HG02852 (cell line): Measurements from ENCODE around the gene KIFC3.
"Not testable (repeated sequence)": the region's sequence is repeated elsewhere in the genome, so short reads cannot be mapped to it uniquely, and the experiment has no call there.

Source experiments
- ATAC-seq: cut with Tn5 transposase; IDR thresholded peaks from one replicate; pipeline ENCODE4 v1.9.1; 2021; ENCODE audit warnings: mild to moderate bottlenecking, moderate library complexity; ENCODE audit not compliant: unreplicated experiment

The KIFC3 gene

DNA sequence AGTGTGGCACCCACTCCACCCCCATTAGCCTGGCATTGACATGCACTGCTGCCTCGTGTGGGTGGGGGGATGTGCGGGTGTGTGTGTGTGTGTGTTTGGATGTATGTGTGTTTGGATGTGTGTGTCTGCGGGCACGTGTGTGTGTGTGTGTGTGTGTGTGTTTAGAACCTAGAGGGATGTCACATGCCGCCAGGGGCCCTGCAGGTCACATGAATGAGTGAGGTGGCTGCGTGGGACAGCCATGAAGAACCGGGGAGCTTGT lies 57.7 kb downstream of the KIFC3 start:
- no peak for ATAC-seq

DNA sequence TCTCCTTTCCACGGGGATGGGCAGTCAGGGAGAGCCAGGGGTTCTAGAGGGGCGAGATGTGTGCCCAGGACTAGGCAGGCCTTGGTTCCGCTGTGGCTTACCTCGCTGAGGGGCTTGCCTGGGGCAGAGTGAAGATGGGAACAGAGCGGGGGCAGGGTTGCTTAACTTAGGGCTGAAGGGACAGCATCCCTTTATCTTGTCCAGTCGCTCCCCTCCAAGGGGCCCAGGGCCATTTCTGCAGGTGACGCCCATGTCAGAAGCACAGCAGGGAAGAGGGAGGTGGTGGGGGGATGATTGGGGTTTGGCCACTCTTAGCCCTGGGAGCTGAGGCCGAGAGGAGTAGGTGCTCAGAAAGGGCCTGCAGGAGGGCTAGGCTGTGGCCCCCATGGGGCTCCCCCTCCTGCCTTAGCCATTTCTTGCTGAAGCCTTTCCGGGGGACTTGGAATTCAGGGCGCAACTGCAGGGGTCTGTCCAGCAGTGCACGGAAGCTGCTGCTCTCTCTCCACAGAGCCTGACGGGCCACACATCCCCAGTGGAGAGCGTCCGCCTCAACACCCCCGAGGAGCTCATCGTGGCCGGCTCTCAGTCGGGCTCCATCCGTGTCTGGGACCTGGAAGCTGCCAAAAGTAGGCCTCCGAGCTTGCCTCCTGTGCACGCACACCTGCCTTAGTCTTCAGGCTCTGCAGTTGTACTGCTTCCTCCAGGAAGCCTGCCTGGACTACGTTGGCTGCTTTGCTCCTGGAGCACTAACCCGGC lies 58.2 kb downstream of the KIFC3 start:
- no peak for ATAC-seq

DNA sequence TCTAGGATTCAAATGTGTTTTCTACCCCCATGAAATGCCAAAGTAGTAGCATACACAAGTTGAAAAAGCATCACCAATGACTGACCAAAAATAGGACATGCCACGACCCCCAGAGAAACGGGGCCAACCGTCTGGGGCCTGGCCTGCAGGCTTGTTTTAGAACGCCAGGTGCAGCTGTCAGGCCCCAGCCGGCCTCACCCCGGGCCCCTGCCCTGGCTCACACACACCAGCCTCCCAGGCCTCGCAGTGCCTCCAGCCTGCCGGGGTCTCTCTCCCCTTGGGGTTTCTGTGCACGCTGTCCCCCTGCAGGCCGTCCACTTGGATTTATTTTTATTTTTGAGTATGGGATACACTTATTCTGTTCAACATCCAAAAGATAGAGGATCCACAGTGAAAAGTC lies 58.8 kb downstream of the KIFC3 start:
- ATAC-seq = no peak

DNA sequence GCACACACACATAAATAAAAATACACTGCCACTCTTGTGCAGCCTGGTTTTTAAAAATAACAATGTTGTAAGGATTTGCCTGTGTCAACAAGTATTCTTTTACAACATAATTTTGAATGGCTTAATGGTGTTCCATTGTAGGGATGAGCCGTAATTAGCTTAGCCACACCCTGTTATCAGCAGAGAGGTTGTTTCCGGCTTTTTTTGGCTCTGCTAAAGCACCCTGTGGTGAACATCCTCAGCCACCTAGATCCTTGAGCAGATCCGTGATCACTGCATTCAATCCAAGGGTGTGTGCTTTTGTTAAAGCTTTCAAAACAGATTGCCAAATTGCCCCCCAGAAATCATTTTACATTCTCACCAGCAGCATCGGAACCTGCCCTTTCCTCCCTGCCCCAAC lies 59.7 kb downstream of the KIFC3 start:
- ATAC-seq = no peak

DNA sequence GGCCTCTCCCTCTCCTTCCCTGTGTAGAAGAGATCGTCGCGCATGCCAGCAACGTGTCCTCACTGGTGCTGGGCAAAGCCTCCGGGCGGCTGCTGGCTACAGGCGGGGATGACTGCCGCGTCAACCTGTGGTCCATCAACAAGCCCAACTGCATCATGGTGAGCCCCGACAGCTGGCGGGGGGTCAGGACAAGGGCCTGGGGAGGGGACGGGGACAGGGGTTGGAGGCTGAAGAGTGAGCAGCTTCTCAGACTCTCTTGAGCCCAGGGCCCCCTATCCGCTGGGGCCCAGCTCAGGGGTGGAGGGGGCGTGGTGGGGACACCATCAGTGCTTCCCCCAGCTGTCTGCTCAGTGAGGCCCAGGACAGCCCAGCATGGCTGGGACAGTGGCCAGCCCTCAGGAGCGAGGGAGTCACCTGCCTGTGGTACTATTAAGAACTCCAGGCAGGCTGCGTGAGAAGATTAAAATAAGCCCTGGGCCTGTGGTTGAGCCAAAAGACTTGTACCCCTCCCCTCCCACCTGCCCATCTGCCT lies 60.6 kb downstream of the KIFC3 start:
- no peak for ATAC-seq

DNA sequence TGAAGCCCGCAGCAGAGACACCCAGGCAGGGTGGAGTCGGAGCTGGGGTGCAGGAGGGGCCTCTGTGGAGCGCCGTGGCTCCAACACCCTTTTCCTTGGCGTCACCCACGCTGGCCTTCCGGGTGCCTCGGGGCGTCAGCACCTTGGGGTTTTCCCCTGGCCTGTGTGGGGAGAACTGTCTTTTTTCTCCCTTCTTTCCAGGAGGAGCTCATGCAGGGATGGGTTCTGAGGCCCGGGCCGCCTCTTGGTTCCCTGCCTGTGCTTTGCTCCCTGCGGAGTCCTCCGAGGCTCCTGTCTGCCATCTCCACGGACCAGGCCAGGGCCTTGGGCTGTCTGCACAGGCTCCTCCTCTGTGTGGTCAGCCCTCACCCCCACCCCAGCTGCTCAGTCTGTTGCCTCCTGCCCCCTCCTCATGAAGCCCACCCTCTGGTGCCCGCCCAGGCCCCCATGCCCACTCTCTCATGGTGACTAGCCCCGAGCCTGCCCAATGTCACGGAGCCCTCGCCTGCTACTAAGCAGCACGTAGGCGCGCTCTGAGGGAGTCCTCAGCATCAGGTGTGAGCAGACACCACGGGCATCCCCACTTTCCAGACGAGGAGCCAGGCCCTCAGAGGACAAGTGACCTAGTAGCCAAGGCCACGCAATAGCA lies 61.7 kb downstream of the KIFC3 start:
- ATAC-seq = no peak

DNA sequence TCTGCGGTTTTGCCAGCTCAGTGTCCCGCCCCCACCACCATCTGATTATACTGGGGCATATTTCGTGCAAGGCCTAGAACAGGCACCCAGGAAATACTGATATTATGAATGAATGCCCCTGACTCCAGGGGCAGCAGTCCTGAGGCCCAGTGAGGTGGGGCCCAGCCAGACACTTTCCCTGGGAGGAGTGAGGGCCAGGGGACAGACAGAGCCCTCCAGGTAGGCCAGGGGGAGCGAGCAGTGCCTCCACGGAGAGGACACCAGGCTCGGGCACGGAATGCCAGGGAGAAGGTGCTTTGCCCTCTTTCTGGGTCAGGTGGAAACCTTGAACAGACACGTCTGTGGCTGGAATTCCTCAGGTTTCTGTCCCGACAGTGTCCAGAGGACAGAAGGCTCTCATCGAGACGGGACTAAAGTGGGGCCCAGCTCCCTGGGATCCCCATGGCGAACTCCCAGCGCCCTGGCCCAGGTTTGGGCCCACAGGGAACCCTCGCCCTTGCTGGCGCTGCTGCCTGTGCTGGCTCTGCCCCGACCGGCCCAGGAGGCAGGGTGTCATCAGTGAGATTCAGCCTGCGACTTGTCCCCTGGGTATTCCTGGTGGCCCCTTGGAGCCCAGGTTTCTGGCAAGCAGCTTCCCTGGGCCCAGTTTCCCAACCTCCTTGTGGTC lies 62.4 kb downstream of the KIFC3 start:
- ATAC-seq = no peak

DNA sequence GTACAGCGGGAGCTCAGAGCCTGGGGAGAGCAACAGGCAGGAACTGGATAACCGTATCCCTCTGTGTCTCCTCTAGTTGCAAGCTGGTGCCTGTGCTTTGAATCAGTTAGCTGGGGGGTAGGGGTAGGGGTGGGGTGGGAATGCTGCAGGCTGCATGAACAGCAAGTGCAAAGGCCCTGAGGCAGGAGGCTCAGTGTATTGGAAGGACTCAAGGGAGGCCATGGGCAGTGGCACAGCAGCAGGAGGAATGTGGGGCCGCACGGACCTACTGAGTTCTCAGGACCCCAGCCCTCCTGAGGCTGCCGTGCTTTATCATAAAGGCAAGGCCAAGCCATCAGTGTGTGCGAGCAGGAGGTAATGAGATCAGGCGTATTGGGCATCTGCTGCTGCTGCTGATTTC lies 63.4 kb downstream of the KIFC3 start:
- ATAC-seq = no peak

DNA sequence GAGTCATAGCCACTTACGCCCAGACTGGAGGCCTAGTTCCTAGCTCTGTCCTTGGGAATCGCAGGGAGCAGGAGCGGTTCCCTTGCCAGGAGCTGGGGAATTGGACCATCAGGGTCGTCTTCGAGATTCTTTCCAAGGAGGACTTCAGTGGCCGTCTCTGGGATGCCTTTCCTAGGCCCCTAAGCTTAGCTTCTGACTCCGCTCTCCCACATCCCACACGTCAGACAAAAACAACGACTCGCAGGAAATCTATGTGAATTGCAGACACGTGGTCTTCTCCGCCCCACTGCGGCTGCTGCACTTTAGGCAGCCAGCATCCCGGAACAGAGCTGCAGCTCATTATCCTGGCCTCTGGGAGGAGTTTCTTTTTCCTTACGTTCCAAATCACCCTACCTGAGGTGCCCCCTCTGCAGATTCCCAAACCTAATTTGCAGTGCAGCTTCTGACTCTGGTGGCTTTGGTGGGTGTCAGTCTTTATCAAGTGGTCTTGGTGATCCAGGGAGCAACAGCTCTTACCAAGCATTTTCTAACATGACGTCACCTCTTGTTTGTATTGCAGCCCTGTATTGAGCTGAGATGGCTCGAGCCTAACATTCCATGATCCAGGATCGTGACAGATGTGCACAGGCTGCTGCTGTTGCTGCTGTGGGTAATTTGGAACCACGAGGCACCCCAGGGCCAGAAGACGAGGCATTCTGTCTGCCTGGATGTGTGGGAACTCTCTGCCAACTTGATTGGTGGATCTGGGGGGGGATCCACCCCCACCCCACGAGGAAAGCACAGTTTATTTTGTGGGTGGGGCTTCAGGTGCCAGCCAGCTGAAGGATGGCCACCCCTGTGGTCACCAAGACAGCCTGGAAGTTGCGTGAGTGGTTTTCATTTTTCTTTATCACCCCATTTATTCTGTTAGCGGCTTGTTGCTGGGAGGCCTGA lies 65.6 kb downstream of the KIFC3 start:
- no peak for ATAC-seq

DNA sequence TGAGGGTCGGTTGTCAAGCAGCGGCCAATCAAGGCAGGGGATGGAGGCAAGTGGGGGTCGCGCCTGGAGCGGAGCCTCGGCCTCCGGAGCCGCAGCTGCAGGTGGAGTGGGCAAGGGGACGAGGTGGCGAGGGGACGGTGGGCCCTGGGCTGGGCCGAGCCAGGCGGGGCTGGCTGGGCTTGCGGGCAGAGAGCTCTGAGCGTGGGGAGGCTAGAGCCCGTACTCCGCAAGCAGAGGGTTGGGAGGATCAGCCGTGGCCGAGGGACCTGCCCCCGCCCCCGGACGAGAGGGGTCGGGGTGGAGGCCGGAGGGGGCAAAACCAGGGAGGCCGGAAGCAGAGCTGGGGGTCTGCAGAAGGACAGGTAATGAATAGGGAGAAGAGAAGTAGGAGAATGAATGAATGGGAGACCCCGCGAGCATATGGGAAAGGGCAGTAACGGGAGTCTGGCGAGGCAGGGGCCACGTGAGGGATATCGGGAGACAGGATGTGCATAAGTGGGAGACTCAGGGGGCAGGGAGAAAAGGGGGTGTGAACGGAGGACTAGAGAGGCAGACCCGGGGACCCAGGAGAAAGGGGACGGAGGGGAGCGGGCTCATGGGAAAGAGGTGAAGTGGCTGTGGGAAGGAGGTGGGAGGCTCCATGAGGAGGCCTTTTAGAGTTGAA lies 66.4 kb downstream of the KIFC3 start, which contains the start of gene KATNB1:
Gene KATNB1, plus strand, starts transcription at position 16 of the 664 bp plus-strand sequence. CDS start 1,474 bp downstream, outside the sequence.
- no peak for ATAC-seq

DNA sequence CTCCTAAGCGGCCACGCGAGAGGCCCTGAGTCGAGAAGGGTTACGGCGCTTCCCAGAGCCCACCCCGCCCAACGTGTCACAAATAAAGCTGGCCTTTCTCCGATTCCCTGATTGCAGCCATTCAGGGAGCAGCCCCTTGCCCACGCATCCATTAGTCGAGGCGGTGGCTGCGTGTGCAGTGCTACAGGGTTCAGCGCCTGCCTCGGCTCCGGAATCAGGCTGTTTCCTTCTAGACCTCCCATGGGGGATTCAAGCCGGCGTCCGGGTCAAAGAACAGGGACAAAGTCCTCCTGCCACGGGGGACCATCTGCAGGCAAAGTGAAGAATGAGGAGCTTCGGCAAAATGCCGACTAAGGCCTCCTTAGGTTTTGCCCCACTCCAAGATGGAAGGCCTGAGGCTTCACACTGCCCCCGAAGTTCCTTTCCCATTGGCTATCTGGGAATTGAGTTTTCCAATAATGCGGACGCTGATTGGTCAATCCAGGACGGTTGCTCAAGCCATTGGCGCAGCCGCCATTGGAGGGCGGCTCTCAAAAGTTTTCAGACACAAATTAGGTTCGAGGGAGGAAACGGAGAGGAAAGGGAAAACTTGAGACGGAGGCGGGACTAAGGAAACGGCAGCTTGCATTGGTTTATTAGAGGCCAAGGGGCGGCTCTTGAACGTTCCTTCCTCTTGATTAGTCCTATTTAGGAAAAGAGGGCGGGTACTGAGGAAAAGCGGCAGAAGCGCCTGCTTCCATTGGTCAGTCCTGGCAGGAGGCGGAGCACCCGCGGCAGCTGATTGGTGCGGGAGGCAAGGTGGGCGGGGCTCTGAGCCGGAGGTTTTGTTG lies 67.2 kb downstream of the KIFC3 start:
- peak; percentile 90 for ATAC-seq

DNA sequence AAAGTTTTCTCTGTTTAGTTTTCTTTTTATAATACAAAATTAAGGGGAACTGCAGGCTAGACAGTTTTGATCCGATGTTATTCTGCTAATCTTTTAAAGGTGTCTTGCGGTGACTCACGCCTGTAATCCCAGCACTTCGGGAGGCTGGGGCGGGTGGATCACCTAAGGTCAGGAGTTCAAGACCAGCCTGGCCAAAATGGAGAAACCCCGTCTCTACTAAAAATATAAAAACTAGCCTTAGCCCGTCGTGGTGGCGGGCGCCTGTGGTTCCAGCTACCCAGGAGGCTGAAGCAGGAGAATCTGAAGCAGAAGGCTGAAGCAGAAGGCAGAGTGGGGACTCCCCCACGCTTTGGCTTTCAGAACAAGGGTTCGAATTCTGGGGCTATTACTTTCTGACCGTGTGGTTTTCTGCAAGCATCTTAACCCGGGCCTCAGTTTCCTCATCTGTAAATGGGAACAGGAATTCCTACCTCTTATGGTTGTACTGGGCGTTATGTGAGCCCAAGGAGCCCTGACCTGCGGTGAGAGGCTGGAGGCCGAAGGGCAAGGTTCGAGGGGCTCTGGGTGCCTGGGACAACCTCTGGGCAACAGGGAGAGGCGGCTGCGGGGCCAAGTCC lies 67.9 kb downstream of the KIFC3 start:
- ATAC-seq = peak; percentile 0

DNA sequence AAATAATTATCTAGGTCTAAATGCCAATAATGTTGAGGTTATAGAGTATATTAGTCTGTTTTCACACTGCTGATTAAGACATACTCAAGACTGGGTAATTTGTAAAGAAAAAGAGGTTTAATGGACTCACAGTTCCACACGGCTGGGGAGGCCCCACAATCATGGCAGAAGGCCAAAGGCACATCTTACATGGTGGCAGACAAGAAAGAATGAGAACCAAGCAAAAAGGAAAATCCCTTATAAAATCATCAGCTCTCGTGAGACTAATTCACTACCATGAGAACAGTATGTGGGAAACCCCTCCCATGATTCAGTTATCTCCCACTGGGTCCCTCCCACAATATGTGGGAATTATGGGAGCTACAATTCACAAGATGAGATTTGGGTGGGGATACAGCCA lies 69.6 kb downstream of the KIFC3 start:
- ATAC-seq = no peak

DNA sequence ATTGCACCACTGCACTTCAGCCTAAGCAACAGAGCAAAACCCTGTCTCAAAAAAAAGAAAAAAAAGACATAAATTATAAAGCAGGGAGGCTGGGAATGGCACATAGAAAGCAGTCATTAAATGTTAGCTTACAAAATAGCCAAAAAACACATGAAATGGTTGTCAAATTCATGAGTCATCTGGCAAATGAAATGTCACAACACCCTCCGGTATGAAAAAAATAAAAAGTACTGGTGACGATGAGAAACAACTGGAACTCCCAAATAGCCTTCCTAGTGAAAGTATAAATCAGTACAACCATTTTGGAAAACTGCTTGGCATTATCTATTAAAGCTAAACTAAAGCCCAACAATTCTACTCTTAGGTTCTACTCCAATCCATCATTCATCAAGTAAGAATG lies 70.3 kb downstream of the KIFC3 start:
- no peak for ATAC-seq

DNA sequence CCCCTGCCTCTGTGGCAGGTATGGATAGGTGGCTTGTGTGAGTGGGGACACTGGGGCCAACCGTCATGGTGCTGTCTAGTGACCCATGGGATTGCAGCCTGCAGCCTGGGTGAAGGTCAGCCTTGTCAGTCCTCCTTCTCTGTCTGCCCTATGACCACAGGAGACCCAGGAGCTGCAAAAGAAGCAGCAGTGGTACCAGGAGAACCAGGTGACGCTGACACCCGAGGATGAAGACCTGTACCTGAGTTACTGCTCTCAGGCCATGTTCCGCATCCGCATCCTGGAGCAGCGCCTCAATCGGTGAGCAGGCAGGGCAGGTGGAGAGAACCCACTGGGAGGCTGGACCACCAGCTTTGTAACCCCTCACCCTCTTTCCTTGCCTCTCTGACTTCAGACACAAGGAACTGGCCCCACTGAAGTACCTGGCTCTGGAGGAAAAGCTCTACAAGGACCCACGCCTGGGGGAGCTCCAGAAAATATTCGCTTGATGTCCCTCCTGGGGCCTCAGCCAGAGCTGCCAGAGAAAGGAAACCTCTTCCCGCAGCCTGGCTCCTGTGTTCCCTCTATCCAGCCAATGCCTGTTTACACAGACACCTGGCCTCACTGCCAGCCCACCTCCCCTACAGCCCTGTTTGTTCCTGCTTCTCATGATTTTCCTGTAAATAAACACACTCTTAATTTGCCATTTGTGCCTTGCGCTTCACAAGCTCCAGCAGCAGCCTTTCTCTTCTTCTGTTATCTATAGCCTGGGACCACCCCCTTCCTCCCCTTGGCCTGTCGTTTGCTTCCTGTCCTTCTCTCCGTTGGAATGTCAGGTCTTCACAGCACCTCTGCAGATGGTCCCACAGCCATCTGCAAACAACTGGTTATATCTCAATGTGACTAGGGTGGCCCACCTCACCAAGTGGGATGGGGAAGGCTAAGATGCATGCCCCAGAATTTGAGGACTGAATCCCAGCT lies 71.2 kb downstream of the KIFC3 start:
- no peak for ATAC-seq

DNA sequence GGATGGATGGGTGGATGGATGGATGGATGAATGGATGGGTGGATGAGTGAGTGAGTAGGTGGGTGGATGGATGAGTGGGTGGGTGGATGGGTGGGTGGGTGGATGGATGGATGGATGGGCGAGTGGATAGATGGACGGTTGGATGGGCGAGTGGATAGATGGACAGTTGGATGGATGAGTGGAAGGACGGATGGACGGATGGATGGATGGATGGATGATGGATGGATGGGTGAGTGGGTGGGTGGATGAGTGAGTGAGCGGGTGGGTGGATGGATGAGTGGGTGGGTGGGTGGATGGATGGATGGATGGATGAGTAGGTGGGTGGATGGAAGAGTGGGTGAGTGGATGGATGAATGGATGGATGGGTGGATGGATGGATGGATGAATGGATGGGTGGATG lies 72.4 kb downstream of the KIFC3 start:
- not testable (repeated sequence) for ATAC-seq

DNA sequence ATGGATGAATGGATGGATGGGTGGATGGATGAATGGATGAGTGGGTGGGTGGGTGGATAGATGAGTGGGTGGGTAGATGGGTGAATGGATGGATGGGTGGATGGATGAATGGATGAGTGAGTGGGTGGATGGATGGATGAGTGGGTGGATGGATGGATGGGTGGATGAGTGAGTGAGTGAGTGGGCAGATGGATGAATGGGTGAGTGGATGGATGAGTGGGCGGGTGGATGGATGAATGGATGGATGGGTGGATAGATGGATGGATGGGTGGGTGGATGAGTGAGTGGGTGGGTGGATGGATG lies 73.2 kb downstream of the KIFC3 start:
- no peak for ATAC-seq
